Sigmoid colon (tissue), 7 donors: Measurements from ENCODE around the gene DXO. TPM values are rescaled to one million over a fixed set of nuclear protein-coding genes. Genes with fewer than 3 reads are reported as not detected.
A peak's percentile ranks its signal among the peaks of the same experiment; 100 is the strongest.

ENCODE experiments used
- DNase-seq: peaks from one replicate; pipeline ENCODE4 v3.0.0-alpha.2; 2019
- H3K27ac ChIP-seq, 4 donors: fragments of 200-600 bp; sonication (generic); one replicate each; pipeline ENCODE4 v1.5.1; 2016 to 2019; ENCODE audit warnings: mild to moderate bottlenecking in 1 of 4
- H3K27me3 ChIP-seq, 3 donors: fragments of 200-600 bp; sonication (generic); one replicate each; pipeline ENCODE4 v1.5.1; 2019; ENCODE audit warnings: mild to moderate bottlenecking in 1 of 3
- H3K36me3 ChIP-seq, 4 donors: fragments of 200-600 bp; sonication (generic); one replicate each; pipeline ENCODE4 v1.5.1; 2016 to 2019
- H3K4me1 ChIP-seq, 4 donors: fragments of 200-600 bp; sonication (generic); one replicate each; pipeline ENCODE4 v1.5.1; 2017 to 2019
- H3K4me3 ChIP-seq, 4 donors: fragments of 200-600 bp; sonication (generic); one replicate each; pipeline ENCODE4 v1.5.1; 2017 to 2019; ENCODE audit warnings: mild to moderate bottlenecking in 2 of 4, moderate library complexity in 1 of 4
- H3K9me3 ChIP-seq, 4 donors: fragments of 200-600 bp in 3 of 4; sonication (generic) in 3 of 4; one replicate each; pipeline versions ENCODE4 v1.5.1 to v1.6.1; 2013 to 2019
- EP300 ChIP-seq, 4 donors: sonication (generic); formaldehyde crosslinking; IDR thresholded peaks; one replicate each; pipeline ENCODE4 v1.6.1; 2017; ENCODE audit warnings: antibody characterized with exemption in 4 of 4
- POLR2A ChIP-seq, 2 donors: fragments of 450-650 bp; IDR thresholded peaks; one replicate each; pipeline ENCODE4 v1.6.1; 2016; ENCODE audit warnings: antibody characterized with exemption in 2 of 2, mild to moderate bottlenecking in 2 of 2, moderate library complexity in 2 of 2
- POLR2AphosphoS5 ChIP-seq, 4 donors: sonication (generic); formaldehyde crosslinking; IDR thresholded peaks; one replicate each; pipeline ENCODE4 v1.6.1; 2017; ENCODE audit warnings: antibody characterized with exemption in 4 of 4
- WGBS, 2 donors: extraction: QIAGEN DNeasy Blood & Tissue Kit; methylation state at CpG; one replicate each; pipeline ENCODE4 v1.1.7; 2013; 5-methylcytosine and 5-hydroxymethylcytosine counted together
- intact Hi-C: fragments of 100-400 bp; cut with DNase I; formaldehyde crosslinking; loops from one replicate; pipeline ENCODE4 v1.15.1; 2023
- polyA plus RNA-seq, 3 donors: library from polyadenylated mRNA; stranded (reverse); fragments of 200-250 nt; gene quantifications; one replicate each; pipeline ENCODE4 v1.2.3, GENCODE V29; 2013
- total RNA-seq, 4 donors: library from RNA; depleted of rRNA; stranded (reverse); fragments of >200 nt; gene quantifications; one replicate each; pipeline ENCODE4 v1.1.0, GENCODE V29; 2016
- TF ChIP-seq, protein P1 (sequence below), 4 experiments: fragments of 450-650 bp in 3 of 4; fragments of 200-600 bp in 1 of 4; IDR thresholded peaks; one replicate each; pipeline ENCODE4 v1.5.1; 2016 to 2019; ENCODE audit warnings: antibody characterized with exemption in 4 of 4, mild to moderate bottlenecking in 3 of 4, moderate library complexity in 2 of 4
- donor health status: healthy with polysubstance abuse.
- donor health status: Bipolar disorder and iron deficiency.
- donor health status: healthy.

The DXO gene
- total and polyA plus RNA-seq, 7 donors = 8.4 to 22.7 (median 15.1) TPM

DNA sequence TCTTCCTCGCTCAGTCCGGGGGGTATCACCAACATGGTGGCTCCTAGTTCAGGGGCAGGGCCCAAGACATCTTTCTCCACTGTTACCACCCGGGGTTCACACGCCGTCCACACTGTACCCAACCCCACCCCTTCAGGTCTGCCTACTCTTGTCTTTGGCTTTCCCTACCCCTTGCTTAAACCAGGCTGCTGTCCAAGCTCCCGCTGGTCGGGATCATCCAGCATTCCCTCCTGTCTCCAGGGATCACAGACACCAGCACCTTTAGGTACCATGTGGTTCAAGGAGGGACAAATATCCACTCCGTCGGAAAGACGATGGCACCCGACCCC, 13.6 kb downstream of the DXO start:
- WGBS, 2 donors = 6 to 9% methylated on average over 11 of the region's 11 CpGs
- peak overlapping the region; percentile 77 to 91 (median 88) for H3K27ac ChIP-seq
- no peak for DNase-seq
- TF ChIP-seq POLR2A (IDR thresholded peaks at IDR 0.05) = no peak
- no peak for TF ChIP-seq EP300 (IDR thresholded peaks at IDR 0.05)
- TF ChIP-seq POLR2AphosphoS5 (IDR thresholded peaks at IDR 0.05) = no peak
- TF ChIP-seq, protein P1, sequence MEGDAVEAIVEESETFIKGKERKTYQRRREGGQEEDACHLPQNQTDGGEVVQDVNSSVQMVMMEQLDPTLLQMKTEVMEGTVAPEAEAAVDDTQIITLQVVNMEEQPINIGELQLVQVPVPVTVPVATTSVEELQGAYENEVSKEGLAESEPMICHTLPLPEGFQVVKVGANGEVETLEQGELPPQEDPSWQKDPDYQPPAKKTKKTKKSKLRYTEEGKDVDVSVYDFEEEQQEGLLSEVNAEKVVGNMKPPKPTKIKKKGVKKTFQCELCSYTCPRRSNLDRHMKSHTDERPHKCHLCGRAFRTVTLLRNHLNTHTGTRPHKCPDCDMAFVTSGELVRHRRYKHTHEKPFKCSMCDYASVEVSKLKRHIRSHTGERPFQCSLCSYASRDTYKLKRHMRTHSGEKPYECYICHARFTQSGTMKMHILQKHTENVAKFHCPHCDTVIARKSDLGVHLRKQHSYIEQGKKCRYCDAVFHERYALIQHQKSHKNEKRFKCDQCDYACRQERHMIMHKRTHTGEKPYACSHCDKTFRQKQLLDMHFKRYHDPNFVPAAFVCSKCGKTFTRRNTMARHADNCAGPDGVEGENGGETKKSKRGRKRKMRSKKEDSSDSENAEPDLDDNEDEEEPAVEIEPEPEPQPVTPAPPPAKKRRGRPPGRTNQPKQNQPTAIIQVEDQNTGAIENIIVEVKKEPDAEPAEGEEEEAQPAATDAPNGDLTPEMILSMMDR (IDR thresholded peaks at IDR 0.05) = no peak
- intact Hi-C loops = loop anchor here (2.0 to 10.0 kb wide), 3 partner anchors 56 to 414 kb away; partner anchors contain the start of genes ATP6V1G2, DDX39B, NFKBIL1 and ZBTB12
- peaks cover 48 to 68% (median 54%) of the 10 kb centered on the region in 4 donors for H3K36me3 ChIP-seq
- H3K4me3 ChIP-seq = peak overlapping the region; percentile 65 to 92 (median 83)
- no peaks in the 10 kb centered on the region for H3K9me3 ChIP-seq
- H3K27me3 ChIP-seq = no peaks in the 10 kb centered on the region
- H3K4me1 ChIP-seq = peaks cover 0 to 25% (median 22%) of the 10 kb centered on the region in 4 donors

- TF ChIP-seq EP300 (IDR thresholded peaks at IDR 0.05) (no peak), POLR2A (IDR thresholded peaks at IDR 0.05) (no peak), POLR2AphosphoS5 (IDR thresholded peaks at IDR 0.05) (no peak)
- TF ChIP-seq, protein P1 (IDR thresholded peaks at IDR 0.05) = no peak
- Histone ChIP-seq H3K4me3 (no peak overlapping the region), H3K36me3 (peaks cover 37 to 68% (median 48%) of the 10 kb centered on the region in 4 donors), H3K9me3 (no peaks in the 10 kb centered on the region), H3K4me1 (peaks cover 0 to 25% (median 22%) of the 10 kb centered on the region in 4 donors), H3K27me3 (no peaks in the 10 kb centered on the region), H3K27ac (no peak overlapping the region)
- intact Hi-C loops = loop anchor here (10.0 kb wide), 2 partner anchors 122 to 412 kb away; partner anchors contain the start of genes ATP6V1G2, DDX39B and NFKBIL1
- WGBS, 2 donors = 66 to 97% methylated on average over 3 of the region's 3 CpGs
- no peak for DNase-seq
Measured at GRCh38 chr6:31956796-31957195, 15.1 kb downstream of the DXO start.

- 97% methylated on average over 28 of the region's 28 CpGs for WGBS, 2 donors
- H3K4me1 ChIP-seq = peaks cover 0 to 21% (median 15%) of the 10 kb centered on the region in 4 donors
- H3K4me3 ChIP-seq = no peak overlapping the region
- intact Hi-C loops = loop anchor here (5.0 to 10.0 kb wide), 3 partner anchors 120 to 410 kb away; partner anchors contain the start of genes ATP6V1G2, DDX39B, LY6G5C and NFKBIL1
- peaks cover 25 to 62% (median 42%) of the 10 kb centered on the region in 4 donors for H3K36me3 ChIP-seq
- no peak for DNase-seq
- H3K27ac ChIP-seq = no peak overlapping the region
- no peaks in the 10 kb centered on the region for H3K27me3 ChIP-seq
- no peak for TF ChIP-seq EP300 (IDR thresholded peaks at IDR 0.05)
- TF ChIP-seq, protein P1 (IDR thresholded peaks at IDR 0.05) = no peak
- no peaks in the 10 kb centered on the region for H3K9me3 ChIP-seq
Measured at GRCh38 chr6:31954511-31954910, 17.4 kb downstream of the DXO start.

GRCh38 chr6:31952890-31953289, 19.0 kb downstream of the DXO start:
- no peak for DNase-seq
- WGBS, 2 donors = 79 to 85% methylated on average over 5 of the region's 5 CpGs
- Histone ChIP-seq H3K36me3 (peaks cover 25 to 62% (median 42%) of the 10 kb centered on the region in 4 donors), H3K27ac (peak overlapping the region in 3 of 4 donors; percentile 36 to 50 (median 47)), H3K27me3 (no peaks in the 10 kb centered on the region), H3K9me3 (no peaks in the 10 kb centered on the region), H3K4me3 (no peak overlapping the region), H3K4me1 (peaks cover 0 to 10% (median 6%) of the 10 kb centered on the region in 4 donors)
- intact Hi-C loops = loop anchor here (5.0 to 10.0 kb wide), 3 partner anchors 118 to 408 kb away; partner anchors contain the start of genes ATP6V1G2, DDX39B, LY6G5C and NFKBIL1
- no peak for TF ChIP-seq EP300 (IDR thresholded peaks at IDR 0.05)
- TF ChIP-seq POLR2AphosphoS5 (IDR thresholded peaks at IDR 0.05) = no peak
- TF ChIP-seq, protein P1 (IDR thresholded peaks at IDR 0.05) = no peak
- no peak for TF ChIP-seq POLR2A (IDR thresholded peaks at IDR 0.05)
